BLaER1 treated with 17β-estradiol and CSF1 and Interleukin-3, amounts not matched to agents 10 nM and 100 nM (cell line): ENCODE data around the gene CALML6.
A peak's percentile ranks its signal among the peaks of the same experiment; 100 is the strongest.
"Not testable (repeated sequence)": the region's sequence is repeated elsewhere in the genome, so short reads cannot be mapped to it uniquely, and the experiment has no call there.

Experiments used
- H3K27ac ChIP-seq, 11 experiments: shearing (Covaris generic); formaldehyde crosslinking; 2 replicates each; pipeline ENCODE4 v1.8.1; 2022
- H3K27me3 ChIP-seq, 11 experiments: shearing (Covaris generic); formaldehyde crosslinking; 2 replicates each; pipeline ENCODE4 v1.8.1; 2022
- H3K36me3 ChIP-seq, 11 experiments: shearing (Covaris generic); formaldehyde crosslinking; 2 replicates each; pipeline ENCODE4 v1.8.1; 2022
- H3K4me1 ChIP-seq, 10 experiments: shearing (Covaris generic); formaldehyde crosslinking; 2 replicates each; pipeline ENCODE4 v1.8.1; 2022
- H3K4me2 ChIP-seq, 11 experiments: shearing (Covaris generic); formaldehyde crosslinking; 2 replicates each; pipeline ENCODE4 v1.8.1; 2022
- H3K4me3 ChIP-seq, 10 experiments: shearing (Covaris generic); formaldehyde crosslinking; 2 replicates each; pipeline ENCODE4 v1.8.1; 2022
- H3K9ac ChIP-seq, 11 experiments: shearing (Covaris generic); formaldehyde crosslinking; 2 replicates each; pipeline ENCODE4 v1.8.1; 2022
- H3K9me3 ChIP-seq, 11 experiments: shearing (Covaris generic); formaldehyde crosslinking; replicated peaks in 1 of 11; 2 replicates each; pipeline ENCODE4 v1.8.1; 2022
- H4K20me1 ChIP-seq, 11 experiments: shearing (Covaris generic); formaldehyde crosslinking; 2 replicates each; pipeline ENCODE4 v1.8.1; 2022
- Cebpa-rat ChIP-seq, 11 experiments: shearing (Covaris generic); IDR thresholded peaks; 2 replicates each; pipeline ENCODE4 v1.8.1; 2022

The CALML6 gene

GRCh38 chr1:1929102-1929638, 14.1 kb downstream of the CALML6 start:
- H3K4me2 ChIP-seq: peak overlapping the region in 8 of 11 experiments; percentile 64 to 94 (median 84); a peak in 16 of 22 replicates
- H3K4me1 ChIP-seq: peaks cover 8 to 63% (median 56%) of the 10 kb centered on the region in 10 experiments
- no peak overlapping the region for H3K9ac ChIP-seq
- peaks cover 0 to 22% (median 0%) of the 10 kb centered on the region in 11 experiments; a peak in 4 of 22 replicates for H4K20me1 ChIP-seq
- no peaks in the 10 kb centered on the region for H3K36me3 ChIP-seq
- H3K27me3 ChIP-seq: peaks cover 0 to 39% (median 6%) of the 10 kb centered on the region in 11 experiments; a peak in 12 of 22 replicates
- no peak overlapping the region for H3K27ac ChIP-seq
- TF ChIP-seq Cebpa-rat (IDR thresholded peaks at IDR 0.05): no peak
- no peak overlapping the region for H3K4me3 ChIP-seq
- peaks cover 0 to 14% (median 6%) of the 10 kb centered on the region in 11 experiments; a peak in 16 of 22 replicates for H3K9me3 ChIP-seq

- H3K27ac ChIP-seq: no peak overlapping the region
- peak overlapping the region in 8 of 11 experiments; percentile 5 to 56 (median 47); a peak in 13 of 22 replicates for H3K4me2 ChIP-seq
- no peaks in the 10 kb centered on the region for H3K36me3 ChIP-seq
- H3K9ac ChIP-seq: no peak overlapping the region
- H3K4me3 ChIP-seq: no peak overlapping the region
- H3K4me1 ChIP-seq: peaks cover 8 to 56% (median 49%) of the 10 kb centered on the region in 10 experiments
- peaks cover 0 to 16% (median 0%) of the 10 kb centered on the region in 11 experiments; a peak in 4 of 22 replicates for H4K20me1 ChIP-seq
- H3K9me3 ChIP-seq: peaks cover 0 to 22% (median 14%) of the 10 kb centered on the region in 11 experiments; a peak in 16 of 22 replicates
- peaks cover 0 to 35% (median 6%) of the 10 kb centered on the region in 11 experiments; a peak in 12 of 22 replicates for H3K27me3 ChIP-seq
- no peak for TF ChIP-seq Cebpa-rat (IDR thresholded peaks at IDR 0.05)
Measured at GRCh38 chr1:1929639-1930545, 14.8 kb downstream of the CALML6 start.

GRCh38 chr1:1934848-1935247, 19.8 kb downstream of the CALML6 start:
- peaks cover 0 to 17% (median 7%) of the 10 kb centered on the region in 11 experiments; a peak in 10 of 22 replicates for H3K27me3 ChIP-seq
- not testable (repeated sequence) for H4K20me1 ChIP-seq, H3K4me2 ChIP-seq, H3K9ac ChIP-seq, H3K4me3 ChIP-seq, H3K36me3 ChIP-seq, H3K27ac ChIP-seq
- peaks cover 0 to 27% (median 18%) of the 10 kb centered on the region in 11 experiments; a peak in 16 of 22 replicates for H3K9me3 ChIP-seq
- H3K4me1 ChIP-seq: peaks cover 0 to 36% (median 23%) of the 10 kb centered on the region in 10 experiments; a peak in 15 of 20 replicates

GRCh38 chr1:1937061-1937460, 22.0 kb downstream of the CALML6 start:
- Histone ChIP-seq H3K36me3 (no peaks in the 10 kb centered on the region), H4K20me1 (no peaks in the 10 kb centered on the region; a peak in 1 of 22 replicates), H3K27me3 (peaks cover 0 to 30% (median 7%) of the 10 kb centered on the region in 11 experiments; a peak in 10 of 22 replicates), H3K9me3 (peaks cover 0 to 27% (median 18%) of the 10 kb centered on the region in 11 experiments; a peak in 16 of 22 replicates), H3K4me2 (peak overlapping the region in 9 of 11 experiments; percentile 11 to 76 (median 61); a peak in 17 of 22 replicates), H3K4me3 (no peak overlapping the region), H3K27ac (no peak overlapping the region), H3K4me1 (peaks cover 5 to 51% (median 39%) of the 10 kb centered on the region in 10 experiments), H3K9ac (0 out of 22 replicates have a peak overlapping the region, but pooled peaks of 1 of the 11 experiments have one; percentile 2)
- no peak for TF ChIP-seq Cebpa-rat (IDR thresholded peaks at IDR 0.05)

- no peaks in the 10 kb centered on the region; a peak in 1 of 22 replicates for H4K20me1 ChIP-seq
- no peaks in the 10 kb centered on the region for H3K36me3 ChIP-seq
- peaks cover 0 to 26% (median 18%) of the 10 kb centered on the region in 11 experiments; a peak in 16 of 22 replicates for H3K9me3 ChIP-seq
- H3K4me3 ChIP-seq: no peak overlapping the region
- peak overlapping the region in 9 of 11 experiments; percentile 11 to 76 (median 61); a peak in 17 of 22 replicates for H3K4me2 ChIP-seq
- peaks cover 0 to 37% (median 7%) of the 10 kb centered on the region in 11 experiments; a peak in 10 of 22 replicates for H3K27me3 ChIP-seq
- peaks cover 12 to 57% (median 46%) of the 10 kb centered on the region in 10 experiments for H3K4me1 ChIP-seq
- TF ChIP-seq Cebpa-rat (IDR thresholded peaks at IDR 0.05): no peak
- H3K9ac ChIP-seq: 0 out of 22 replicates have a peak overlapping the region, but pooled peaks of 1 of the 11 experiments have one; percentile 2
- H3K27ac ChIP-seq: no peak overlapping the region
Measured at GRCh38 chr1:1937549-1938275, 22.7 kb downstream of the CALML6 start.

GRCh38 chr1:1938276-1938573, 23.2 kb downstream of the CALML6 start:
- Histone ChIP-seq H3K27ac (no peak overlapping the region), H3K9me3 (peaks cover 0 to 22% (median 18%) of the 10 kb centered on the region in 11 experiments; a peak in 16 of 22 replicates), H3K27me3 (peaks cover 0 to 37% (median 7%) of the 10 kb centered on the region in 11 experiments; a peak in 10 of 22 replicates), H3K36me3 (no peaks in the 10 kb centered on the region), H4K20me1 (no peaks in the 10 kb centered on the region; a peak in 2 of 22 replicates), H3K4me1 (peaks cover 17 to 63% (median 51%) of the 10 kb centered on the region in 10 experiments), H3K4me2 (no peak overlapping the region), H3K9ac (no peak overlapping the region), H3K4me3 (no peak overlapping the region)
- TF ChIP-seq Cebpa-rat (IDR thresholded peaks at IDR 0.05): no peak

- Histone ChIP-seq H3K27ac (no peak overlapping the region), H3K4me3 (no peak overlapping the region), H3K4me1 (peaks cover 22 to 68% (median 56%) of the 10 kb centered on the region in 10 experiments), H3K27me3 (peaks cover 0 to 37% (median 7%) of the 10 kb centered on the region in 11 experiments; a peak in 10 of 22 replicates), H3K36me3 (no peaks in the 10 kb centered on the region), H3K4me2 (no peak overlapping the region), H3K9ac (no peak overlapping the region), H3K9me3 (peaks cover 0 to 17% (median 15%) of the 10 kb centered on the region in 11 experiments; a peak in 16 of 22 replicates), H4K20me1 (no peaks in the 10 kb centered on the region; a peak in 2 of 22 replicates)
- no peak for TF ChIP-seq Cebpa-rat (IDR thresholded peaks at IDR 0.05)
Measured at GRCh38 chr1:1938613-1939295, 23.7 kb downstream of the CALML6 start.
